Endothelial cell of umbilical vein (primary cell): ENCODE data around the gene PLA2G4C. TPM values are rescaled to one million over a fixed set of nuclear protein-coding genes. Genes with fewer than 3 reads are reported as not detected.

Experiments
- BruUV-seq: library from RNA; stranded (reverse); fragments of 400-500 nt; replicated peaks from 2 replicates; lab custom pipeline; 2021; lab: Mats Ljungman, UMichigan
- CTCF ChIA-PET: fragments of 300-600, 350-600 bp; sonication (Branson Sonifier 250); formaldehyde crosslinking; loops from one replicate; lab custom pipeline; 2021; ENCODE audit warnings: antibody characterized with exemption, inconsistent platforms; lab: Charles Lee
- POLR2A ChIA-PET: fragments of 300-600, 350-600 bp; sonication (Branson Sonifier 250); formaldehyde crosslinking; loops from one replicate; lab custom pipeline; 2021; ENCODE audit warnings: antibody characterized with exemption, inconsistent platforms; lab: Charles Lee
- DNase-seq: peaks from one replicate; pipeline ENCODE4 v3.0.0-alpha.2; 2011; ENCODE audit warnings: low read depth, low spot score
- FAIRE-seq: peaks from 2 replicates; lab custom pipeline; 2011; peaks lifted over from hg19 to GRCh38; lab: Jason Lieb, UNC
- H2AFZ ChIP-seq: 2 replicates; pipeline ENCODE4 v1.6.0; 2012; ENCODE audit warnings: low read depth, low read length, control low read depth, inconsistent platforms
- H3K27ac ChIP-seq: 2 replicates; pipeline ENCODE4 v1.5.1; 2011; ENCODE audit warnings: low read depth, mild to moderate bottlenecking, control low read depth, low read length, moderate library complexity; ENCODE audit not compliant: insufficient read depth
- H3K27me3 ChIP-seq, 2 experiments: 2 replicates each; pipeline versions ENCODE4 v1.6.0 to v1.6.1; 2011; ENCODE audit warnings: low read length in 2 of 2, mixed read lengths in 1 of 2; ENCODE audit not compliant: control insufficient read depth in 2 of 2, insufficient read depth in 2 of 2
- H3K36me3 ChIP-seq, 2 experiments: 2 replicates in 1 of 2; 3 replicates in 1 of 2; pipeline ENCODE4 v1.5.1; 2011; ENCODE audit warnings: low read length in 2 of 2, mild to moderate bottlenecking in 1 of 2, moderate library complexity in 1 of 2; ENCODE audit not compliant: control insufficient read depth in 2 of 2, insufficient read depth in 2 of 2; ENCODE audit errors: extremely low read depth in 1 of 2
- H3K4me1 ChIP-seq: 3 replicates; pipeline ENCODE4 v1.5.1; 2011; ENCODE audit warnings: mild to moderate bottlenecking, low read length; ENCODE audit not compliant: control insufficient read depth, insufficient read depth; ENCODE audit errors: extremely low read depth
- H3K4me2 ChIP-seq: 2 replicates; pipeline ENCODE4 v1.6.1; 2011; ENCODE audit warnings: low read length, control low read depth, mixed read lengths; ENCODE audit not compliant: insufficient read depth
- H3K4me3 ChIP-seq, 3 experiments: fragments of 200-600 bp in 1 of 3; sonication (generic), shearing (Covaris generic) in 1 of 3; replicated peaks in 1 of 3; 2 replicates each; pipeline ENCODE4 v1.5.1; 2011 to 2016; ENCODE audit warnings: control low read depth in 3 of 3, low read length in 3 of 3, mild to moderate bottlenecking in 2 of 3, inconsistent platforms in 1 of 3, low read depth in 1 of 3, moderate library complexity in 1 of 3; ENCODE audit not compliant: insufficient read depth in 1 of 3
- H3K79me2 ChIP-seq: 2 replicates; pipeline ENCODE4 v1.6.0; 2012; ENCODE audit warnings: low read length, inconsistent platforms; ENCODE audit not compliant: control insufficient read depth, insufficient read depth
- H3K9ac ChIP-seq: replicated peaks from 2 replicates; pipeline ENCODE3; 2011; ENCODE audit warnings: low read length, control low read depth; ENCODE audit not compliant: insufficient read depth; ENCODE audit errors: extremely low read depth
- H3K9me1 ChIP-seq: replicated peaks from 3 replicates; pipeline ENCODE4 v1.6.0; 2011; ENCODE audit warnings: mild to moderate bottlenecking, low read length; ENCODE audit not compliant: control insufficient read depth, insufficient read depth; ENCODE audit errors: extremely low read depth
- H3K9me3 ChIP-seq: replicated peaks from 2 replicates; pipeline ENCODE4 v1.5.1; 2012; ENCODE audit warnings: low read length, inconsistent platforms; ENCODE audit not compliant: control insufficient read depth, insufficient read depth
- H4K20me1 ChIP-seq: replicated peaks from 2 replicates; pipeline ENCODE3; 2011; ENCODE audit warnings: mild to moderate bottlenecking, low read length; ENCODE audit not compliant: control insufficient read depth, insufficient read depth; ENCODE audit errors: extremely low read depth
- EZH2 ChIP-seq: IDR thresholded peaks from 2 replicates; pipeline ENCODE4 v1.6.1; 2012; ENCODE audit warnings: borderline replicate concordance, low read depth, mild to moderate bottlenecking, moderate library complexity, low read length, inconsistent platforms; ENCODE audit not compliant: severe bottlenecking
- FOS ChIP-seq: IDR thresholded peaks from 2 replicates; pipeline ENCODE4 v1.6.1; 2011; ENCODE audit warnings: mild to moderate bottlenecking, low read length, moderate library complexity, borderline replicate concordance; ENCODE audit not compliant: insufficient read depth
- GATA2 ChIP-seq: IDR thresholded peaks from 2 replicates; pipeline ENCODE4 v1.7.0; 2011; ENCODE audit warnings: low read depth, mild to moderate bottlenecking, moderate library complexity, mixed read lengths, low read length; ENCODE audit not compliant: insufficient read length, insufficient read depth
- JUN ChIP-seq: IDR thresholded peaks from 2 replicates; pipeline ENCODE4 v1.6.1; 2011; ENCODE audit warnings: borderline replicate concordance, low read depth; ENCODE audit not compliant: insufficient read length, insufficient read depth
- MYC ChIP-seq: IDR thresholded peaks from one replicate; pipeline ENCODE4 v1.6.1; 2011; ENCODE audit warnings: mild to moderate bottlenecking, low read depth, low read length
- POLR2A ChIP-seq: IDR thresholded peaks from 2 replicates; pipeline ENCODE4 v1.6.1; 2012; ENCODE audit warnings: low read depth, mild to moderate bottlenecking, control low read depth, low read length
- POLR2AphosphoS5 ChIP-seq: IDR thresholded peaks from 2 replicates; pipeline ENCODE4 v1.6.1; 2012; ENCODE audit warnings: low read depth, mild to moderate bottlenecking, control low read depth, low read length, moderate library complexity; ENCODE audit not compliant: insufficient read depth
- dilution Hi-C: fragments of 300-500 bp; cut with MboI; formaldehyde crosslinking; loops from one replicate; pipeline ENCODE4 v1.15.0; 2019; ENCODE audit warnings: low sequenced_read_pairs; ENCODE audit not compliant: extremely low pct_ligation_motif_present
- intact Hi-C: fragments of 100-400 bp; cut with micrococcal nuclease; formaldehyde crosslinking; loops from one replicate; pipeline ENCODE4 v1.10.0; 2022
- polyA plus RNA-seq, 4 experiments: library from polyadenylated mRNA; depleted of rRNA in 3 of 4; stranded (reverse) in 3 of 4; unstranded in 1 of 4; fragments of >200 nt; gene quantifications; 2 replicates each; pipeline versions ENCODE4 v1.2.1 to v1.2.3, GENCODE V29; 2011 to 2012; ENCODE audit warnings: missing spikeins in 1 of 4
- total RNA-seq: library from RNA; stranded (reverse); gene quantifications from 2 replicates; pipeline ENCODE4 v1.2.3, GENCODE V29; 2021
- TF ChIP-seq, protein P1 (sequence below): IDR thresholded peaks from 2 replicates; pipeline ENCODE4 v1.6.1; 2011; ENCODE audit not compliant: insufficient read depth, insufficient read length
- TF ChIP-seq, protein P2 (sequence below), 2 donors: IDR thresholded peaks; 1 replicate in 1 of 2; 2 replicates in 1 of 2; pipeline ENCODE4 v1.5.1; 2011; ENCODE audit warnings: low read length in 2 of 2, mild to moderate bottlenecking in 2 of 2, moderate library complexity in 2 of 2, control low read depth in 1 of 2, inconsistent platforms in 1 of 2, low read depth in 1 of 2; ENCODE audit not compliant: insufficient read depth in 1 of 2; ENCODE audit errors: extremely low read depth in 1 of 2

PLA2G4C gene
- total and polyA plus RNA-seq, 2 donors (not counting 3 experiments of a cell fraction or from before 2014, with no cell fraction given): 53.1 to 63.4 TPM

DNA sequence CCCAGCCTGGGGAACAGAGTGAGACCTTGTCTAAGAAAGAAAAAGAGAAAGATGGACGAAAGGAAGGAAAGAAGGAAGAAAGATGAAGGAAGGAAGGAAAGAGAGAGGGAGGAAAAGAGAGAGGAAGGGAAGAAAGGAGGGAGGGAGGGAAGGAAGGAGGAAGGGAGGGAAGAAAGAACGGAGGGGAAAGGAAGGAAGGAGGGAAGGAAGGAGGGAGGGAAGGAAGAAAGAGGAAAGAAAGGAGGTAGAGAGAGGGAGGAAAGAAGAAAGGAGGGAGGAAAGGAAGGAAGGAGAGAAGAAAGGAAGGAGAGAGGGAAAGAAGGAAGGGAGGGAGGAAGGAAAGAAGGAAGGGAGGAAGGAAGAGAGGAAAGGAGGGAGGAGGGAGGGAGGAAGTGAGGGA lies 87.6 kb downstream of the PLA2G4C start:
- H3K4me3 ChIP-seq: no peak overlapping the region
- ChIA-PET CTCF (no interaction called here), POLR2A (no interaction called here)
- no peaks in the 10 kb centered on the region for H3K9me3 ChIP-seq
- H3K4me1 ChIP-seq: no peaks in the 10 kb centered on the region
- BruUV-seq: no TSS peak
- no peak overlapping the region for H3K27ac ChIP-seq
- no peaks in the 10 kb centered on the region for H3K36me3 ChIP-seq
- no peaks in the 10 kb centered on the region for H3K9me1 ChIP-seq
- H3K4me2 ChIP-seq: no peak overlapping the region
- no peaks in the 10 kb centered on the region for H4K20me1 ChIP-seq
- intact Hi-C loops: no loop called here
- no peak overlapping the region for H2AFZ ChIP-seq
- no peak for DNase-seq
- no peaks in the 10 kb centered on the region for H3K79me2 ChIP-seq
- dilution Hi-C loops: no loop called here
- TF ChIP-seq EZH2 (no peak), POLR2A (no peak)
- FAIRE-seq: no peak
- H3K27me3 ChIP-seq: peaks cover 0 to under 1% of the 10 kb centered on the region in 2 experiments
- no peak overlapping the region for H3K9ac ChIP-seq

DNA sequence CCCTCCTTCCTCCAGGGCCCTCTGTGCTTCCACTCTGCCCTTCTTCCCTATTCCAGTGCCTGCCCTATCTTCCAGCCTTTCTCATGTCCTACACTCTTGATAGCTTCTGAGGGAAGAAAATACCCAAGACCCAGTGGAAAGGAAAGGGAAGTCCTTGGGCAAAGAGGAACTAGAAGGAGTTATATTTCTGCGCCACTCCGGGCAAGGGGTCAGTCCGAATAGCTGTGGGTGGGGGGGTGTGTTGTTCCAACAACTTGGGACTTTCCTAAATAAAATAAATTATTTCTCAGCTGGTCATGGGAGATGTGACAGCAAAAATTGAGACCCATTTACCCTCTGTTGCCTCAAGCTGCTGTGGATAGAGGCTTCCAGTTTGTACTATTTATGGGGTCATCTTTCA lies 89.9 kb downstream of the PLA2G4C start:
- no peaks in the 10 kb centered on the region for H3K4me1 ChIP-seq
- BruUV-seq: no TSS peak
- intact Hi-C loops: no loop called here
- no peaks in the 10 kb centered on the region for H3K9me3 ChIP-seq
- CTCF ChIA-PET: no interaction called here
- no peak overlapping the region for H3K4me3 ChIP-seq
- no peak overlapping the region for H3K9ac ChIP-seq
- DNase-seq: no peak
- peaks cover 0 to 2% of the 10 kb centered on the region in 2 experiments for H3K27me3 ChIP-seq
- H3K27ac ChIP-seq: no peak overlapping the region
- H3K36me3 ChIP-seq: no peaks in the 10 kb centered on the region
- no peaks in the 10 kb centered on the region for H4K20me1 ChIP-seq
- dilution Hi-C loops: no loop called here
- FAIRE-seq: no peak
- H3K4me2 ChIP-seq: no peak overlapping the region
- H3K9me1 ChIP-seq: no peaks in the 10 kb centered on the region
- POLR2A ChIA-PET: no interaction called here
- H2AFZ ChIP-seq: no peak overlapping the region
- no peaks in the 10 kb centered on the region for H3K79me2 ChIP-seq
- no peak for TF ChIP-seq MYC
- no peak for TF ChIP-seq POLR2AphosphoS5
- no peak for TF ChIP-seq JUN
- TF ChIP-seq, protein P1, sequence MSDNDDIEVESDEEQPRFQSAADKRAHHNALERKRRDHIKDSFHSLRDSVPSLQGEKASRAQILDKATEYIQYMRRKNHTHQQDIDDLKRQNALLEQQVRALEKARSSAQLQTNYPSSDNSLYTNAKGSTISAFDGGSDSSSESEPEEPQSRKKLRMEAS: no peak
- no peak for TF ChIP-seq GATA2
- TF ChIP-seq EZH2: no peak
- TF ChIP-seq, protein P2, sequence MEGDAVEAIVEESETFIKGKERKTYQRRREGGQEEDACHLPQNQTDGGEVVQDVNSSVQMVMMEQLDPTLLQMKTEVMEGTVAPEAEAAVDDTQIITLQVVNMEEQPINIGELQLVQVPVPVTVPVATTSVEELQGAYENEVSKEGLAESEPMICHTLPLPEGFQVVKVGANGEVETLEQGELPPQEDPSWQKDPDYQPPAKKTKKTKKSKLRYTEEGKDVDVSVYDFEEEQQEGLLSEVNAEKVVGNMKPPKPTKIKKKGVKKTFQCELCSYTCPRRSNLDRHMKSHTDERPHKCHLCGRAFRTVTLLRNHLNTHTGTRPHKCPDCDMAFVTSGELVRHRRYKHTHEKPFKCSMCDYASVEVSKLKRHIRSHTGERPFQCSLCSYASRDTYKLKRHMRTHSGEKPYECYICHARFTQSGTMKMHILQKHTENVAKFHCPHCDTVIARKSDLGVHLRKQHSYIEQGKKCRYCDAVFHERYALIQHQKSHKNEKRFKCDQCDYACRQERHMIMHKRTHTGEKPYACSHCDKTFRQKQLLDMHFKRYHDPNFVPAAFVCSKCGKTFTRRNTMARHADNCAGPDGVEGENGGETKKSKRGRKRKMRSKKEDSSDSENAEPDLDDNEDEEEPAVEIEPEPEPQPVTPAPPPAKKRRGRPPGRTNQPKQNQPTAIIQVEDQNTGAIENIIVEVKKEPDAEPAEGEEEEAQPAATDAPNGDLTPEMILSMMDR (IDR thresholded peaks at IDR 0.05; ENCODE audit: extremely low read depth in 1 of 2, insufficient read depth in 1 of 2, low read depth in 1 of 2, low read length in 2 of 2): no peak
- TF ChIP-seq POLR2A: no peak
- TF ChIP-seq FOS: no peak
